ENCODE results near the gene P3H4.

DNA sequence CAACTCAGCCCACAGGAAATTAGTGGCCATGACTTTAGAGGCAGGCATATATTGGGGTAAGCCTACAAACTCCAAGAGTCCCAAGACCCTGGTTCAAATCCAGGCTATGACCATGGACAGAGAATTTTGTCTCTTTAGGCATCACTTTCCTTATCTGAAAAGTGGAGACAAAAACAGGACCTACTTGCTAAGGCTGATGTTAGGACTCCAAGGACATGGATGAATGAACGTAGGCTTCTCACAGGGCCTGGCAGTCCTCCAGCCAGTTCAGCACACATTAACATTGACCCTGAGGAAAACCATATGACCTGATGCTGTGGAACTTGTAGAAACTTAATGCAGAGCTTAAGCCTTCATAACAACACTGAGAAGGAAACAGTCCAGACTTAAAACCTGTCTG is 2.4 kb upstream of the P3H4 start:
- TF ChIP-seq CTCF (IDR thresholded peaks at IDR 0.05 in 8 of 11, conservative IDR thresholded peaks at IDR 0.05 in 3 of 11), result no peak
- TF ChIP-seq POLR2AphosphoS5 (IDR thresholded peaks at IDR 0.05), result no peak
- TF ChIP-seq POLR2A (IDR thresholded peaks at IDR 0.05), result no peak

All from spleen (tissue), 7 donors.